GM23248 (cell line): ENCODE data around the gene MAU2. TPM values are rescaled to one million over a fixed set of nuclear protein-coding genes. Genes with fewer than 3 reads are reported as not detected.

Experiments used
- DNase-seq: peaks from one replicate; pipeline ENCODE4 v3.0.0-alpha.2; 2015
- H2AFZ ChIP-seq: fragments of 200-600 bp; sonication (generic); 2 replicates; pipeline ENCODE4 v1.6.1; 2016; ENCODE audit warnings: antibody characterized with exemption
- H3F3A ChIP-seq: fragments of 200-600 bp; sonication (generic); 2 replicates; pipeline ENCODE4 v1.6.1; 2016; ENCODE audit warnings: mild to moderate bottlenecking, antibody characterized with exemption, mixed run types; ENCODE audit not compliant: insufficient read depth
- H3K27ac ChIP-seq: fragments of 200-600 bp; sonication (generic); 2 replicates; pipeline ENCODE4 v1.5.1; 2016; ENCODE audit warnings: mild to moderate bottlenecking
- H3K27me3 ChIP-seq: fragments of 200-600 bp; sonication (generic); replicated peaks from 2 replicates; pipeline ENCODE4 v1.6.1; 2016; ENCODE audit warnings: mild to moderate bottlenecking; ENCODE audit not compliant: insufficient read depth
- H3K36me3 ChIP-seq: fragments of 200-600 bp; sonication (generic); 2 replicates; pipeline ENCODE4 v1.6.1; 2016; ENCODE audit warnings: low read depth, mild to moderate bottlenecking
- H3K4me1 ChIP-seq: fragments of 200-600 bp; sonication (generic); 2 replicates; pipeline ENCODE4 v1.6.1; 2016; ENCODE audit warnings: mild to moderate bottlenecking; ENCODE audit not compliant: insufficient read depth
- H3K4me2 ChIP-seq: fragments of 200-600 bp; sonication (generic); one replicate; pipeline ENCODE4 v1.6.1; 2016; ENCODE audit warnings: mild to moderate bottlenecking; ENCODE audit not compliant: unreplicated experiment
- H3K4me3 ChIP-seq: fragments of 200-600 bp; sonication (generic); 2 replicates; pipeline ENCODE4 v1.5.1; 2016; ENCODE audit warnings: mild to moderate bottlenecking
- H3K79me2 ChIP-seq: fragments of 200-600 bp; sonication (generic); 2 replicates; pipeline ENCODE4 v1.6.1; 2016; ENCODE audit warnings: mild to moderate bottlenecking; ENCODE audit not compliant: insufficient read depth
- H3K9ac ChIP-seq: fragments of 200-600 bp; sonication (generic); 2 replicates; pipeline ENCODE4 v1.6.1; 2016; ENCODE audit warnings: mild to moderate bottlenecking
- H3K9me2 ChIP-seq: fragments of 200-600 bp; sonication (generic); 2 replicates; pipeline ENCODE4 v1.6.1; 2016; ENCODE audit warnings: mixed run types, mild to moderate bottlenecking, moderate library complexity; ENCODE audit not compliant: insufficient read depth
- H3K9me3 ChIP-seq: fragments of 200-600 bp; sonication (generic); one replicate; pipeline ENCODE4 v1.6.1; 2017; ENCODE audit warnings: low read depth
- H4K20me1 ChIP-seq: fragments of 200-600 bp; sonication (generic); 2 replicates; pipeline ENCODE4 v1.6.0; 2016; ENCODE audit not compliant: insufficient read depth
- EZH2 ChIP-seq: fragments of 200-600 bp; sonication (generic); IDR thresholded peaks from 2 replicates; pipeline ENCODE4 v1.6.1; 2018; ENCODE audit warnings: antibody characterized with exemption, mild to moderate bottlenecking; ENCODE audit not compliant: insufficient read depth, poor library complexity, severe bottlenecking
- EZH2phosphoT487 ChIP-seq: fragments of 200-600 bp; sonication (generic); IDR thresholded peaks from 2 replicates; pipeline ENCODE4 v1.6.1; 2018; ENCODE audit warnings: antibody characterized with exemption, moderate library complexity, mild to moderate bottlenecking, low read depth; ENCODE audit not compliant: insufficient read depth
- WGBS, 2 experiments: methylation state at CpG; one replicate each; pipeline ENCODE4 v1.1.6; 2015 to 2017; ENCODE audit warnings: low lambda C conversion rate in 2 of 2, low coverage in 1 of 2; ENCODE audit errors: missing lambda C conversion rate in 2 of 2; 5-methylcytosine and 5-hydroxymethylcytosine counted together
- in situ Hi-C: fragments of 300-500 bp; cut with MboI; formaldehyde crosslinking; loops from 2 replicates; pipeline ENCODE4 v1.15.0; 2020
- polyA plus RNA-seq: library from polyadenylated mRNA; unstranded; fragments of >200 nt; fragmentation: Nextera tagmentation; extraction: Ambion mirVana; gene quantifications from 2 replicates; pipeline ENCODE4 v1.2.1, GENCODE V29; 2016
- total RNA-seq: library from RNA; depleted of rRNA; stranded (reverse); fragments of >200 nt; shearing (Covaris generic); gene quantifications from 2 replicates; pipeline ENCODE4 v1.2.3, GENCODE V29; 2014

The MAU2 gene
- total and polyA plus RNA-seq, 2 experiments from 2014 or later, result 23.0 to 25.4 TPM

DNA sequence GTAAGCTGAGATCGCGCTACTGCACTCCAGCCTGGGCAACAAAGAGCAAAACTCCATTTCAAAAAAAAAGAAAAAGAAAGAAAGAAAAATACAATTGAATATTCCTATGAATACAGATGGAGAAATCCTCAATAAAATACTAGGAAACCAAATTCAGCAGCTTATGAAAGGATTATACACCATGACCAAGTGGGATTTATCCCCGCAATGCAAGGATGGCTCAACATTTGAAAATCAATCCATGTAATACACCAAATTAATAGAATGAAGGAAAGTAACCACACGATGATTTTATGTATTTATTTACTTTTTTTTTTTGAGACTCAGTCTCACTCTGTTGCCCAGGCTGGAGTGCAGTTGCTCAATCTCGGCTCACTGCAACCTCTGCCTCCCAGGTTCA is 28.0 kb upstream of the MAU2 start:
- H3K4me3 ChIP-seq, result no peak overlapping the region
- H3K27ac ChIP-seq, result no peak overlapping the region
- no peaks in the 10 kb centered on the region for H3K79me2 ChIP-seq
- H4K20me1 ChIP-seq, result no peaks in the 10 kb centered on the region
- H3K4me2 ChIP-seq, result no peak overlapping the region
- no peaks in the 10 kb centered on the region for H3F3A ChIP-seq
- 99% methylated on average over 5 of the region's 5 CpGs for WGBS, 2 experiments
- no peak for DNase-seq
- H3K36me3 ChIP-seq, result peaks cover 12% of the 10 kb centered on the region; the same call in 1 of the 2 replicates
- no peak for TF ChIP-seq EZH2
- TF ChIP-seq EZH2phosphoT487, result no peak
- no peak overlapping the region for H3K9ac ChIP-seq
- in situ Hi-C loops, result no loop called here
- H2AFZ ChIP-seq, result no peak overlapping the region
- H3K4me1 ChIP-seq, result no peaks in the 10 kb centered on the region
- no peaks in the 10 kb centered on the region for H3K9me2 ChIP-seq
- H3K9me3 ChIP-seq, result no peaks in the 10 kb centered on the region
- H3K27me3 ChIP-seq, result no peaks in the 10 kb centered on the region

DNA sequence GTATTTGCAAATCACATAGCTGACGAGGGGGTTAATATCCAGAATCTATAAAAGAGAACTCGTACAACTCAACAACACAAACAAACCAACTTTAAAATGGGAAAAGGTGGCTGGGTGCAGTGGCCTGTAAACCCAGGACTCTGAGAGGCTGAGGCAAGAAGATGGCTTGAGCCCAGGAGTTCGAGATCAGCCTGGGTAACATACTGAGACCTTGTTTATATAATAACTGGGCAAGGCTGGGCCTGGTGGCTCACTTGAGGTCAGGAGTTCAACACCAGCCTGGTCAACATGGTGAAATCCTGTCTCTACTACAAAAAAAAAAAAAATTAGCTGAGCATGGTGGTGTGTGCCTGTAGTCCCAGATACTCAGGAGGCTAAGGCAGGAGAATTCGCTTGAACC is 25.7 kb upstream of the MAU2 start:
- Histone ChIP-seq H3F3A (no peaks in the 10 kb centered on the region), H3K9me2 (no peaks in the 10 kb centered on the region), H3K27ac (no peak overlapping the region), H3K9ac (no peak overlapping the region), H2AFZ (no peak overlapping the region), H3K79me2 (no peaks in the 10 kb centered on the region), H3K4me2 (no peak overlapping the region), H3K36me3 (peaks cover 12% of the 10 kb centered on the region; the same call in 1 of the 2 replicates), H3K9me3 (no peaks in the 10 kb centered on the region), H4K20me1 (no peaks in the 10 kb centered on the region), H3K27me3 (no peaks in the 10 kb centered on the region), H3K4me1 (no peaks in the 10 kb centered on the region), H3K4me3 (no peak overlapping the region)
- in situ Hi-C loops, result no loop called here
- no peak for DNase-seq
- TF ChIP-seq EZH2phosphoT487, result no peak
- 91 to 92% methylated on average over 4 of the region's 4 CpGs for WGBS, 2 experiments

DNA sequence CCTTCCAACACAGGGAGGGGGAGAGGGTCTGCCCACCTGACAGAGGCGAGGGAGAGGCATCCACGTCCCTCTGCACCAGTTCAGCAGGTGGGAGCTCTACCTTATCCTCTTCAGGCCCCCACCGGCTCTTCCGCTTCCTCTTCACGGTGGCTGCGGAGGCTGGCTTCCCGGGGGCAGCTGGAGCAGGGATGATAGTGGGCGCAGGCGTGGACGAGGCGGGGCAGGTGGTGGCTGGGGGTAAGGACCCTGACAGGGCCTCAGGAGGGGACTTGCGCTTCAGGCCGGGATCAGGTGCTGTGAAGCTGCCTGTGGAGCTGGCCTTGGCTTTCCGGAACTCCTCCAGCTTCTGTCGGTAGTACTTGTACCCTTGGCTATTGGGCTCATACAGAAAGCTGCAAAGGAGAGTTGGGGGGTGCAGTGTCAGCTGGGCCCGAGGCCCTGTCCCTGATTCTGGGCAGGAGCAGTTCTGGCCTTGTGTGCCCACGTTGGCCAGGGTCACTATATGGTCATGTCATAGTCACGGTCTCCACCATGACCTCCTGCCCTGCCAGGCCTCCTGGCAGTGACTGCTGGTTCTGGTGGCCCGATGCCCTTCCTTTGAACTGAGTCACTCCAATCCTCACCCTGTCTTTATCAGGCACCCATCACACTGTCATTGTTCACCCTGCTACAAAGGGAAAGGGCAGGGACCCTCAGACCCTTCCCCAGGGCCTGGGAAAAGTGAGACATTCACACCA is 23.5 kb upstream of the MAU2 start:
- no peaks in the 10 kb centered on the region for H4K20me1 ChIP-seq
- no peak overlapping the region for H3K4me2 ChIP-seq
- 88 to 90% methylated on average over 19 of the region's 19 CpGs for whole genome bisulfite sequencing, 2 experiments
- no peaks in the 10 kb centered on the region for H3K9me3 ChIP-seq
- no peaks in the 10 kb centered on the region for H3K4me1 ChIP-seq
- in situ Hi-C loops, result no loop called here
- no peaks in the 10 kb centered on the region for H3K9me2 ChIP-seq
- H3K36me3 ChIP-seq, result peaks cover 12% of the 10 kb centered on the region; the same call in 1 of the 2 replicates
- H3K79me2 ChIP-seq, result no peaks in the 10 kb centered on the region
- H3F3A ChIP-seq, result no peaks in the 10 kb centered on the region
- TF ChIP-seq EZH2phosphoT487, result no peak
- H3K9ac ChIP-seq, result no peak overlapping the region
- H3K4me3 ChIP-seq, result no peak overlapping the region
- H2AFZ ChIP-seq, result no peak overlapping the region
- no peak overlapping the region for H3K27ac ChIP-seq
- no peak for DNase-seq
- H3K27me3 ChIP-seq, result no peaks in the 10 kb centered on the region

DNA sequence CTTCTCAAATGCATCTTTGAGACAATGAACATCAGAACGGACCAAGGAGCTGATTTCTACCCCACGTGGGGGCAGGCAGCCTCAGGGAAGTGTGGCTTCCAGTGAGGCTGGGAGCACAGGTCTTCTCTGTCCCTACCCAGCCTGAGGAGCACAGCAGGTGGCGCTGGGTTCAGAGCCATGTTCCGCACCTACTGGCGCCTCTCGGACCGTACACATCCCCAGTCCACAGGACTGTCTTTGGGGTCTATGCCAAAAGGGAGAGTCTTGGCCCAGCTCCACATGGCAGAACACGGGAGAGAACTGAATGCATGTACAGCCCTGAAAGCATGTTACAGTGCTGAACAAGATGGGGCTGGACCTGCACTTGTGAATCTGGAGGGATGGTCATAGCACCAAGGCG is 22.9 kb upstream of the MAU2 start:
- Histone ChIP-seq H3K9me2 (no peaks in the 10 kb centered on the region), H3K9ac (no peak overlapping the region), H3K4me1 (no peaks in the 10 kb centered on the region), H3K9me3 (no peaks in the 10 kb centered on the region), H3F3A (no peaks in the 10 kb centered on the region), H3K79me2 (no peaks in the 10 kb centered on the region), H3K27me3 (no peaks in the 10 kb centered on the region), H4K20me1 (no peaks in the 10 kb centered on the region), H3K36me3 (peaks cover 10% of the 10 kb centered on the region; the same call in 1 of the 2 replicates), H3K27ac (no peak overlapping the region), H3K4me2 (no peak overlapping the region), H2AFZ (no peak overlapping the region), H3K4me3 (no peak overlapping the region)
- 89 to 93% methylated on average over 9 of the region's 9 CpGs for WGBS, 2 experiments
- in situ Hi-C loops, result no loop called here
- TF ChIP-seq EZH2 (no peak), EZH2phosphoT487 (no peak)
- DNase-seq, result no peak

GRCh38 chr19:19300613-19301012 is 20.0 kb upstream of the MAU2 start:
- 90% methylated on average over 12 of the region's 12 CpGs for WGBS, 2 experiments
- DNase-seq, result no peak
- no peak overlapping the region for H2AFZ ChIP-seq
- H3K9me2 ChIP-seq, result no peaks in the 10 kb centered on the region
- no peaks in the 10 kb centered on the region for H3K79me2 ChIP-seq
- no peak overlapping the region for H3K4me3 ChIP-seq
- no peak overlapping the region for H3K4me2 ChIP-seq
- no peak overlapping the region for H3K27ac ChIP-seq
- H3K36me3 ChIP-seq, result no peaks in the 10 kb centered on the region
- no peaks in the 10 kb centered on the region for H3F3A ChIP-seq
- no peaks in the 10 kb centered on the region for H3K27me3 ChIP-seq
- in situ Hi-C loops, result no loop called here
- no peak overlapping the region for H3K9ac ChIP-seq
- TF ChIP-seq EZH2phosphoT487, result no peak
- no peak for TF ChIP-seq EZH2
- no peaks in the 10 kb centered on the region for H3K4me1 ChIP-seq
- H3K9me3 ChIP-seq, result no peaks in the 10 kb centered on the region
- H4K20me1 ChIP-seq, result no peaks in the 10 kb centered on the region
